Astrocyte of the spinal cord (primary cell): Measurements from ENCODE around the gene SART3.

Source experiments
- DNase-seq: peaks from one replicate; pipeline ENCODE4 v3.0.0; 2011; ENCODE audit warnings: low read depth, low spot score
- H3K4me3 ChIP-seq: 2 replicates; pipeline ENCODE4 v1.5.1; 2011; ENCODE audit warnings: low read depth, mild to moderate bottlenecking, low read length, moderate library complexity
- CTCF ChIP-seq: IDR thresholded peaks from 2 replicates; pipeline ENCODE4 v1.5.1; 2012; ENCODE audit warnings: low read depth, mild to moderate bottlenecking, low read length, inconsistent platforms
- in situ Hi-C: cut with HindIII; loops from 2 replicates; pipeline ENCODE4 v1.10.0; 2017; ENCODE audit warnings: low sequenced_read_pairs

Gene SART3

GRCh38 chr12:108514973-108515814 lies 45.8 kb downstream of the SART3 start, which contains the start of gene FICD:
Gene FICD, plus strand, starts transcription at chr12:108515277. Its CDS starts 1,696 bp downstream, at chr12:108516973.
- in situ Hi-C loops = no loop called here
- DNase-seq = peak; percentile 99
- no peak for TF ChIP-seq CTCF
- H3K4me3 ChIP-seq = peak within 1 kb of the TSS; percentile 93

- TF ChIP-seq CTCF = no peak
- peak overlapping the region; percentile 27 for H3K4me3 ChIP-seq
- DNase-seq = no peak
- in situ Hi-C loops = no loop called here
These were observed 46.5 kb downstream of the SART3 start for GRCh38 chr12:108514468-108514972.

GRCh38 chr12:108511633-108512540 lies 49.1 kb downstream of the SART3 start:
- in situ Hi-C loops = no loop called here
- TF ChIP-seq CTCF = peak; percentile 84
- no peak overlapping the region for H3K4me3 ChIP-seq

GRCh38 chr12:108510836-108511235 lies 50.1 kb downstream of the SART3 start:
- no peak for TF ChIP-seq CTCF
- DNase-seq = no peak
- in situ Hi-C loops = no loop called here
- no peak overlapping the region for H3K4me3 ChIP-seq

More at GRCh38 chr12:108511633-108512540, 49.1 kb downstream of the SART3 start:
- DNase-seq = peak; percentile 63

- in situ Hi-C loops = no loop called here
- H3K4me3 ChIP-seq = no peak overlapping the region
- TF ChIP-seq CTCF = no peak
- DNase-seq = no peak
These were observed 51.2 kb downstream of the SART3 start for GRCh38 chr12:108509806-108510205.

- DNase-seq = no peak
- no peak overlapping the region for H3K4me3 ChIP-seq
- in situ Hi-C loops = no loop called here
These were observed 52.9 kb downstream of the SART3 start for GRCh38 chr12:108507971-108508642.

More at GRCh38 chr12:108507971-108508642, 52.9 kb downstream of the SART3 start:
- TF ChIP-seq CTCF = no peak
